Measurements from ENCODE around the gene GABRG3.

DNA sequence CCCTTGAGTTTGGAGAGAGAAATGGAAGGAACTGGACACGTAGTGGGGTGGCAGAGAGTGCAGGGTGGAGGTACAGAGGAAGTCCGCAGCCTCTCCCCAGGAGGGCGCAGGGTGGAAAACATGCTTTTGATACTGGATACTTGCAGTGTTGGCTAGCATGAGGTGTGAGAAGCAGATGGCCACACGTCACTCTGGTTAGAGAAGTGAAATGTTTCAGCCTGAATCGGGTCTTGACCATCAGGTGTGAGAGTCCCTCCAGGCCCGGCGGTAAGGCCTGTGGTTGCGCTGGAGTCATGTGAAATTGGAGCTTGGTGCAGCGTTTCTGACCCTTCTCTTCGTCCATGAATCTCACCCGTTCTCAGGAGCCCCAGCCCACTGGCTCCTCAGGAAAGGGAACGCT, 93.1 kb downstream of the GABRG3 start:
- TF ChIP-seq EZH2 (IDR thresholded peaks at IDR 0.05) = no peak
- TF ChIP-seq POLR2A (IDR thresholded peaks at IDR 0.05; ENCODE audit: borderline replicate concordance, extremely low read depth, insufficient read depth, insufficient read length) = no peak
- TF ChIP-seq, protein P1, sequence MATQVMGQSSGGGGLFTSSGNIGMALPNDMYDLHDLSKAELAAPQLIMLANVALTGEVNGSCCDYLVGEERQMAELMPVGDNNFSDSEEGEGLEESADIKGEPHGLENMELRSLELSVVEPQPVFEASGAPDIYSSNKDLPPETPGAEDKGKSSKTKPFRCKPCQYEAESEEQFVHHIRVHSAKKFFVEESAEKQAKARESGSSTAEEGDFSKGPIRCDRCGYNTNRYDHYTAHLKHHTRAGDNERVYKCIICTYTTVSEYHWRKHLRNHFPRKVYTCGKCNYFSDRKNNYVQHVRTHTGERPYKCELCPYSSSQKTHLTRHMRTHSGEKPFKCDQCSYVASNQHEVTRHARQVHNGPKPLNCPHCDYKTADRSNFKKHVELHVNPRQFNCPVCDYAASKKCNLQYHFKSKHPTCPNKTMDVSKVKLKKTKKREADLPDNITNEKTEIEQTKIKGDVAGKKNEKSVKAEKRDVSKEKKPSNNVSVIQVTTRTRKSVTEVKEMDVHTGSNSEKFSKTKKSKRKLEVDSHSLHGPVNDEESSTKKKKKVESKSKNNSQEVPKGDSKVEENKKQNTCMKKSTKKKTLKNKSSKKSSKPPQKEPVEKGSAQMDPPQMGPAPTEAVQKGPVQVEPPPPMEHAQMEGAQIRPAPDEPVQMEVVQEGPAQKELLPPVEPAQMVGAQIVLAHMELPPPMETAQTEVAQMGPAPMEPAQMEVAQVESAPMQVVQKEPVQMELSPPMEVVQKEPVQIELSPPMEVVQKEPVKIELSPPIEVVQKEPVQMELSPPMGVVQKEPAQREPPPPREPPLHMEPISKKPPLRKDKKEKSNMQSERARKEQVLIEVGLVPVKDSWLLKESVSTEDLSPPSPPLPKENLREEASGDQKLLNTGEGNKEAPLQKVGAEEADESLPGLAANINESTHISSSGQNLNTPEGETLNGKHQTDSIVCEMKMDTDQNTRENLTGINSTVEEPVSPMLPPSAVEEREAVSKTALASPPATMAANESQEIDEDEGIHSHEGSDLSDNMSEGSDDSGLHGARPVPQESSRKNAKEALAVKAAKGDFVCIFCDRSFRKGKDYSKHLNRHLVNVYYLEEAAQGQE (IDR thresholded peaks at IDR 0.05; ENCODE audit: low read depth) = no peak
- TF ChIP-seq ZNF274 (IDR thresholded peaks at IDR 0.05; ENCODE audit: low read depth, low read length) = no peak
- TF ChIP-seq CBX3 (IDR thresholded peaks at IDR 0.05; ENCODE audit: low read depth) = no peak
- TF ChIP-seq, protein P2, sequence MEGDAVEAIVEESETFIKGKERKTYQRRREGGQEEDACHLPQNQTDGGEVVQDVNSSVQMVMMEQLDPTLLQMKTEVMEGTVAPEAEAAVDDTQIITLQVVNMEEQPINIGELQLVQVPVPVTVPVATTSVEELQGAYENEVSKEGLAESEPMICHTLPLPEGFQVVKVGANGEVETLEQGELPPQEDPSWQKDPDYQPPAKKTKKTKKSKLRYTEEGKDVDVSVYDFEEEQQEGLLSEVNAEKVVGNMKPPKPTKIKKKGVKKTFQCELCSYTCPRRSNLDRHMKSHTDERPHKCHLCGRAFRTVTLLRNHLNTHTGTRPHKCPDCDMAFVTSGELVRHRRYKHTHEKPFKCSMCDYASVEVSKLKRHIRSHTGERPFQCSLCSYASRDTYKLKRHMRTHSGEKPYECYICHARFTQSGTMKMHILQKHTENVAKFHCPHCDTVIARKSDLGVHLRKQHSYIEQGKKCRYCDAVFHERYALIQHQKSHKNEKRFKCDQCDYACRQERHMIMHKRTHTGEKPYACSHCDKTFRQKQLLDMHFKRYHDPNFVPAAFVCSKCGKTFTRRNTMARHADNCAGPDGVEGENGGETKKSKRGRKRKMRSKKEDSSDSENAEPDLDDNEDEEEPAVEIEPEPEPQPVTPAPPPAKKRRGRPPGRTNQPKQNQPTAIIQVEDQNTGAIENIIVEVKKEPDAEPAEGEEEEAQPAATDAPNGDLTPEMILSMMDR (IDR thresholded peaks at IDR 0.05 in 2 of 3, conservative IDR thresholded peaks at IDR 0.05 in 1 of 3; ENCODE audit: borderline replicate concordance in 1 of 3, insufficient read depth in 1 of 3, low read depth in 2 of 3, low read length in 2 of 3) = no peak
- no peak for TF ChIP-seq SIN3A (IDR thresholded peaks at IDR 0.05; ENCODE audit: low read depth)

All from HCT116 (cell line).